Measurements from ENCODE around the gene TPRG1. TPM values are rescaled to one million over a fixed set of nuclear protein-coding genes. Genes with fewer than 3 reads are reported as not detected.

The TPRG1 gene
- total and polyA plus RNA-seq, 2 of the 8 experiments (the other 6 are each of a cell fraction or from before 2014, with no cell fraction given), result 0.37 to 0.47 TPM

DNA sequence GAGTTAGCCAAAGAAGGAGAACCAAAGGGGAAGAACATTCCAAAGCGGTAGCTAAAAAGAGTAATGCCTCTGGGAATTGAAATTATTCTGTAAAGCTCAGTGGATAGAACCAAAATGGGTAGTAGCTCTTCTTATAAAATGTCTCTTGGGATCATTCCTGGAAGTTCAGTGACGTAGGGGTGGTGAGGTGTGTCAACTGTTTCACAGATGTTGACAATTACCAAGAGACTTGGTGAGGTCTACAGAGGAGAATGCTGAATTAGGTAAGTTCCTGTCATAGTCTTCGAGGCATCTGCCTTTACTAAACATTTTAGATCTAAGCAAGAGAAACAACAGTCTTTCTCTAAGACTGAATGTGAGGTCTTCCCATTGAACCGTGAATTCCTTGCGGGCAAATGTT, 67.8 kb downstream of the TPRG1 start (continued):
- TF ChIP-seq EP300 (IDR thresholded peaks at IDR 0.05; ENCODE audit: borderline replicate concordance in 1 of 2, low read depth in 2 of 2, low read length in 2 of 2) (no peak), SP2 (IDR thresholded peaks at IDR 0.05; ENCODE audit: low read length) (no peak), SIRT6 (IDR thresholded peaks at IDR 0.05; ENCODE audit: low read length) (no peak)

Data from H1 (cell line).